ENCODE results near the gene RANBP10.
"Not testable (repeated sequence)": the region's sequence is repeated elsewhere in the genome, so short reads cannot be mapped to it uniquely, and the experiment has no call there.

RANBP10 gene

DNA sequence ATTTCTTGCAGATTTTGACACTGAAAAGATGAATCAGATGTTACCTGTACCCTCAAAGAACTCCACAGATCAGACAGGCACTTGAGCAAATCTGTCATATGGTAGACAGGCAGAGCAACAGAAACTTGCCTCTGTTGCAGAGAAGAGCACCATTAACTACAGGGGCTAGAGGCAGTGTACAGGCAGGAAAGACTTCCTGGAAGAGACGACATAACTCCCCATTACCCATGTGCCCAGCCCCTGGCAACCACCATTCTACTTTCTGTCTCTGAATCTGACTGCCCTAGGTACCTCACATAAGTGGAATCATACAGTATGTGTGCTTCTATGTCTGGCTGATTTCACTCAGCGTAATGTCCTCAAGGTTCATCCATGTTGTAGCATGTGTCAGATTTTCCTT lies 102.7 kb downstream of the RANBP10 start:
- H3K9me3 ChIP-seq (ENCODE audit: insufficient read depth, low read depth, low read length): no peaks in the 10 kb centered on the region
- H3K36me3 ChIP-seq (ENCODE audit: insufficient read depth, low read depth, low read length): no peaks in the 10 kb centered on the region
- no peak overlapping the region for H3K27ac ChIP-seq (ENCODE audit: low read length)
- no peaks in the 10 kb centered on the region for H3K27me3 ChIP-seq (ENCODE audit: insufficient read depth, low read length)
- no peak overlapping the region for H3K9ac ChIP-seq (ENCODE audit: low read depth, low read length)
- peaks cover 4% of the 10 kb centered on the region; the same call in 1 of the 2 replicates for H3K4me1 ChIP-seq (ENCODE audit: insufficient read depth, low read length)
- H3K4me3 ChIP-seq (ENCODE audit: low read length): no peak overlapping the region

- no peak overlapping the region for H3K27ac ChIP-seq (ENCODE audit: low read length)
- no peaks in the 10 kb centered on the region for H3K4me1 ChIP-seq (ENCODE audit: insufficient read depth, low read length)
- H3K9me3 ChIP-seq (ENCODE audit: insufficient read depth, low read depth, low read length): no peaks in the 10 kb centered on the region
- H3K36me3 ChIP-seq (ENCODE audit: insufficient read depth, low read depth, low read length): 0 out of 2 replicates have a peak, but pooled peaks cover 4% of the 10 kb centered on the region
- H3K9ac ChIP-seq (ENCODE audit: low read depth, low read length): no peak overlapping the region
- H3K4me3 ChIP-seq (ENCODE audit: low read length): no peak overlapping the region
- H3K27me3 ChIP-seq (ENCODE audit: insufficient read depth, low read length): no peaks in the 10 kb centered on the region
Measured at GRCh38 chr16:67702130-67702529, 104.2 kb downstream of the RANBP10 start.

GRCh38 chr16:67701420-67701819 lies 104.9 kb downstream of the RANBP10 start:
- Histone ChIP-seq H3K4me1 (ENCODE audit: insufficient read depth, low read length) (no peaks in the 10 kb centered on the region), H3K27me3 (ENCODE audit: insufficient read depth, low read length) (no peaks in the 10 kb centered on the region), H3K9me3 (ENCODE audit: insufficient read depth, low read depth, low read length) (no peaks in the 10 kb centered on the region), H3K9ac (ENCODE audit: low read depth, low read length) (no peak overlapping the region), H3K27ac (ENCODE audit: low read length) (no peak overlapping the region), H3K4me3 (ENCODE audit: low read length) (no peak overlapping the region), H3K36me3 (ENCODE audit: insufficient read depth, low read depth, low read length) (0 out of 2 replicates have a peak, but pooled peaks cover 5% of the 10 kb centered on the region)

GRCh38 chr16:67699265-67699664 lies 107.1 kb downstream of the RANBP10 start:
- no peak overlapping the region for H3K9ac ChIP-seq (ENCODE audit: low read depth, low read length)
- H3K27ac ChIP-seq (ENCODE audit: low read length): no peak overlapping the region
- no peaks in the 10 kb centered on the region for H3K9me3 ChIP-seq (ENCODE audit: insufficient read depth, low read depth, low read length)
- no peaks in the 10 kb centered on the region for H3K4me1 ChIP-seq (ENCODE audit: insufficient read depth, low read length)
- no peaks in the 10 kb centered on the region for H3K27me3 ChIP-seq (ENCODE audit: insufficient read depth, low read length)
- no peak overlapping the region for H3K4me3 ChIP-seq (ENCODE audit: low read length)
- 0 out of 2 replicates have a peak, but pooled peaks cover 5% of the 10 kb centered on the region for H3K36me3 ChIP-seq (ENCODE audit: insufficient read depth, low read depth, low read length)

- H3K4me1 ChIP-seq (ENCODE audit: insufficient read depth, low read length): no peaks in the 10 kb centered on the region
- H3K27ac ChIP-seq (ENCODE audit: low read length): no peak overlapping the region
Measured at GRCh38 chr16:67697422-67698185, 108.8 kb downstream of the RANBP10 start.

DNA sequence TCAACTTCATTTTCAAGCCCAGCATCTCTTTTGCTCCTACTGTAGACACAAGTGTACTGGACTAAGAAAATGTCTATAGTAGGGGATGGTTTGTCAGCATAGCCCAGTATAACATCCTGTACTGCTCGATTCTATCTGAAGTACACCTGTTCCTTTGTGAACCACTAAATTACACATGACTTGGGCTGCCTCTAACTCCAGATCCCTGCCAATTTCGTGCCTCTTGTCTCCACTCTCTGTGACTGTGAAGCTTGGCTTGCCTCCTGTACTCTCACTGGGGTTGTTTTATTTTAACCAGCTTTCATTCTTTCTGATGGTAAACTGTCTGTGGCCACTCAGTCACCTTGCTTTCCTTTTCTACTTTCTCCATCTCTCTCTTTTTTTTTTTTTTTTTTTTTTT lies 111.7 kb downstream of the RANBP10 start:
- H3K4me1 ChIP-seq (ENCODE audit: insufficient read depth, low read length): no peaks in the 10 kb centered on the region
- H3K4me3 ChIP-seq (ENCODE audit: low read length): no peak overlapping the region
- H3K36me3 ChIP-seq (ENCODE audit: insufficient read depth, low read depth, low read length): peaks cover 5% of the 10 kb centered on the region; the same call in 1 of the 2 replicates
- H3K9ac ChIP-seq (ENCODE audit: low read depth, low read length): no peak overlapping the region
- H3K27ac ChIP-seq (ENCODE audit: low read length): no peak overlapping the region
- no peaks in the 10 kb centered on the region for H3K9me3 ChIP-seq (ENCODE audit: insufficient read depth, low read depth, low read length)
- no peaks in the 10 kb centered on the region for H3K27me3 ChIP-seq (ENCODE audit: insufficient read depth, low read length)

More at GRCh38 chr16:67697422-67698185, 108.8 kb downstream of the RANBP10 start:
- Histone ChIP-seq H3K4me3 (ENCODE audit: low read length) (no peak overlapping the region), H3K36me3 (ENCODE audit: insufficient read depth, low read depth, low read length) (0 out of 2 replicates have a peak, but pooled peaks cover 5% of the 10 kb centered on the region), H3K9ac (ENCODE audit: low read depth, low read length) (no peak overlapping the region), H3K27me3 (ENCODE audit: insufficient read depth, low read length) (no peaks in the 10 kb centered on the region), H3K9me3 (ENCODE audit: insufficient read depth, low read depth, low read length) (no peaks in the 10 kb centered on the region)

- H3K9ac ChIP-seq (ENCODE audit: low read depth, low read length); H3K4me1 ChIP-seq (ENCODE audit: insufficient read depth, low read length); H3K4me3 ChIP-seq (ENCODE audit: low read length); H3K27me3 ChIP-seq (ENCODE audit: insufficient read depth, low read length); H3K9me3 ChIP-seq (ENCODE audit: insufficient read depth, low read depth, low read length); H3K27ac ChIP-seq (ENCODE audit: low read length); H3K36me3 ChIP-seq (ENCODE audit: insufficient read depth, low read depth, low read length): not testable (repeated sequence)
Measured at GRCh38 chr16:67693517-67694285, 112.7 kb downstream of the RANBP10 start.

DNA sequence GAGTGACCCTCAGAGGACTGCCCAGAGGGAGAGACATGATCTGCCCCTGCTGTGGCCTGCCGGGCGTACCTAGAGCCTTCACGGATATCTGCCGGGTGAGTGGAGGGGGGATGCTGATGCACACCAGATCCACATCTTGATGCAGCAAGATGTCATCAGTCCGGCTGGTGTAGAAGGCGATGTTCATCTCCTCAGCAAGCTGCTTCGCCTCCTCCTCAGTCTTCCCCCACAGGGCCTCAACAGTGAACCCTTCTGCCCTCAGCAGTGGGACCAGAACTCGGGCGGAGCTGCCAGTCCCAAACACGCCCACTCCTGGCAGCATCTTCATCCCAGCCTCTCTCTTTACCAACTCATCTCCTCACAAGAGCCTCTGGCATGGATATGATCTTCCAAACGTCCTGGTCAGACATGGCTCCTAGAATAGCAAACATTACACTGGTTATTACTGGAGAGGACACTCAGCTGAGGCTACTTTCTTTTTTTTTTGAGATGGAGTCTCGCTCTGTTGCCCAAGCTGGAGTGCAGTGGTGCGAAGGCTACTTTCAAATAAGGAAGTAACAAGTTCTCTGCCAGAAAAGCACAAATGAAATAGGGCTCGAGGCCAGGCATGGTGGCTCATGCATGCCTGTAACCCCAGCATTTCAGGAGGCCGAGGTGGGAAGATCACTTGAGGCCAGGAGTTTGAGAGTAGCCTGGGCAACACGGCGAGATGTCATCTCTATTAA lies 120.8 kb downstream of the RANBP10 start:
- Histone ChIP-seq H3K27ac (ENCODE audit: low read length) (no peak overlapping the region), H3K27me3 (ENCODE audit: insufficient read depth, low read length) (no peaks in the 10 kb centered on the region), H3K4me3 (ENCODE audit: low read length) (no peak overlapping the region), H3K4me1 (ENCODE audit: insufficient read depth, low read length) (no peaks in the 10 kb centered on the region), H3K9ac (ENCODE audit: low read depth, low read length) (no peak overlapping the region), H3K36me3 (ENCODE audit: insufficient read depth, low read depth, low read length) (peaks cover 30% of the 10 kb centered on the region; the same call in 1 of the 2 replicates), H3K9me3 (ENCODE audit: insufficient read depth, low read depth, low read length) (no peaks in the 10 kb centered on the region)

- Histone ChIP-seq H3K4me3 (ENCODE audit: low read length) (no peak overlapping the region), H3K9ac (ENCODE audit: low read depth, low read length) (no peak overlapping the region), H3K36me3 (ENCODE audit: insufficient read depth, low read depth, low read length) (peaks cover 36% of the 10 kb centered on the region; the same call in 1 of the 2 replicates), H3K4me1 (ENCODE audit: insufficient read depth, low read length) (no peaks in the 10 kb centered on the region), H3K27me3 (ENCODE audit: insufficient read depth, low read length) (no peaks in the 10 kb centered on the region), H3K27ac (ENCODE audit: low read length) (no peak overlapping the region), H3K9me3 (ENCODE audit: insufficient read depth, low read depth, low read length) (no peaks in the 10 kb centered on the region)
Measured at GRCh38 chr16:67683767-67684166, 122.6 kb downstream of the RANBP10 start.

GRCh38 chr16:67679935-67680897 lies 126.1 kb downstream of the RANBP10 start:
- Histone ChIP-seq H3K27ac (ENCODE audit: low read length) (no peak overlapping the region), H3K4me1 (ENCODE audit: insufficient read depth, low read length) (no peaks in the 10 kb centered on the region), H3K9me3 (ENCODE audit: insufficient read depth, low read depth, low read length) (no peaks in the 10 kb centered on the region), H3K4me3 (ENCODE audit: low read length) (no peak overlapping the region), H3K36me3 (ENCODE audit: insufficient read depth, low read depth, low read length) (peaks cover 31% of the 10 kb centered on the region; the same call in 1 of the 2 replicates), H3K27me3 (ENCODE audit: insufficient read depth, low read length) (no peaks in the 10 kb centered on the region), H3K9ac (ENCODE audit: low read depth, low read length) (no peak overlapping the region)

Data from iPS-20b (cell line).